Naive thymus-derived CD4-positive, alpha-beta T cell (primary cell): ENCODE measurements around the gene ZNF274. TPM values are rescaled to one million over a fixed set of nuclear protein-coding genes. Genes with fewer than 3 reads are reported as not detected.

Source experiments
- ATAC-seq: fragments of 150-1000 bp; cut with Tn5 transposase; 2 replicates; pipeline ENCODE4 v1.10.0; 2021; ENCODE audit warnings: mild to moderate bottlenecking, moderate library complexity
- CTCF ChIA-PET: fragments of 350-600 bp; sonication (Branson Sonifier 250); formaldehyde crosslinking; loops from one replicate; lab custom pipeline; 2021; ENCODE audit warnings: antibody characterized with exemption; lab: Charles Lee
- POLR2A ChIA-PET: fragments of 350-600 bp; sonication (Branson Sonifier 250); formaldehyde crosslinking; loops from one replicate; lab custom pipeline; 2021; ENCODE audit warnings: antibody characterized with exemption, inconsistent platforms; lab: Charles Lee
- DNase-seq, 9 donors: peaks; one replicate each; pipeline versions ENCODE4 v3.0.0 to v3.0.0-alpha.2; 2020 to 2022; ENCODE audit warnings: mixed read lengths in 1 of 9
- H3K27ac ChIP-seq: one replicate; pipeline ENCODE4 v1.7.0; 2013; ENCODE audit warnings: mild to moderate bottlenecking, low read depth, low read length, moderate library complexity
- H3K27me3 ChIP-seq, 2 donors: one replicate each; pipeline ENCODE4 v1.7.0; 2013; ENCODE audit warnings: low read length in 2 of 2, mild to moderate bottlenecking in 2 of 2, moderate library complexity in 2 of 2; ENCODE audit not compliant: control insufficient read depth in 2 of 2, insufficient read depth in 2 of 2
- H3K36me3 ChIP-seq, 3 experiments: 1 replicate in 2 of 3; 2 replicates in 1 of 3; pipeline ENCODE4 v1.7.0; 2013; ENCODE audit warnings: low read length in 3 of 3, mild to moderate bottlenecking in 3 of 3, moderate library complexity in 1 of 3; ENCODE audit not compliant: insufficient read depth in 3 of 3, control insufficient read depth in 2 of 3
- H3K4me1 ChIP-seq, 2 donors: one replicate each; pipeline ENCODE4 v1.7.0; 2013; ENCODE audit warnings: low read length in 2 of 2, mild to moderate bottlenecking in 2 of 2, moderate library complexity in 1 of 2; ENCODE audit not compliant: control insufficient read depth in 2 of 2, insufficient read depth in 2 of 2
- H3K4me3 ChIP-seq: 2 replicates; pipeline ENCODE4 v1.7.0; 2013; ENCODE audit warnings: mild to moderate bottlenecking, low read length
- H3K9me3 ChIP-seq, 3 experiments: 1 replicate in 2 of 3; 2 replicates in 1 of 3; pipeline ENCODE4 v1.7.0; 2013; ENCODE audit warnings: low read length in 3 of 3; ENCODE audit not compliant: control insufficient read depth in 2 of 3
- H3K27ac Mint-ChIP-seq, 9 donors: one replicate each; pipeline ENCODE4 v1.8.0; 2020 to 2022; ENCODE audit warnings: mixed read lengths in 9 of 9, mild to moderate bottlenecking in 8 of 9, moderate library complexity in 5 of 9, inconsistent platforms in 2 of 9
- H3K27me3 Mint-ChIP-seq, 5 donors: one replicate each; pipeline ENCODE4 v1.8.0; 2021 to 2022; ENCODE audit warnings: mixed read lengths in 5 of 5, mild to moderate bottlenecking in 1 of 5
- H3K36me3 Mint-ChIP-seq, 5 donors: one replicate each; pipeline ENCODE4 v1.8.0; 2020 to 2022; ENCODE audit warnings: mixed read lengths in 5 of 5, mild to moderate bottlenecking in 3 of 5, inconsistent platforms in 1 of 5
- H3K4me1 Mint-ChIP-seq, 7 donors: one replicate each; pipeline ENCODE4 v1.8.0; 2020 to 2022; ENCODE audit warnings: mixed read lengths in 7 of 7, mild to moderate bottlenecking in 3 of 7, inconsistent platforms in 1 of 7
- H3K4me3 Mint-ChIP-seq, 10 donors: one replicate each; pipeline ENCODE4 v1.8.0; 2020 to 2022; ENCODE audit warnings: mild to moderate bottlenecking in 10 of 10, mixed read lengths in 10 of 10, moderate library complexity in 6 of 10, inconsistent platforms in 2 of 10
- H3K9me3 Mint-ChIP-seq, 11 donors: one replicate each; pipeline ENCODE4 v1.8.0; 2020 to 2022; ENCODE audit warnings: mixed read lengths in 11 of 11, mild to moderate bottlenecking in 4 of 11, inconsistent platforms in 1 of 11, moderate library complexity in 1 of 11
- intact Hi-C, 2 donors: fragments of 100-400 bp; cut with micrococcal nuclease; formaldehyde crosslinking; loops; one replicate each; pipeline ENCODE4 v1.15.1; 2023
- polyA plus RNA-seq, 2 donors: library from polyadenylated mRNA; unstranded; fragments of 300-500 nt; fragmentation: Illumina TruSeq; gene quantifications; one replicate each; pipeline ENCODE4 v1.2.3, GENCODE V29; 2021
- total RNA-seq, 6 experiments: library from RNA in 5 of 6; stranded (reverse) in 5 of 6; gene quantifications; 1 replicate in 5 of 6; 2 replicates in 1 of 6; pipeline ENCODE4 v1.2.3 and lab custom pipeline; 2021 to 2026

ZNF274 gene
- total and polyA plus RNA-seq, 7 experiments from 2014 or later, result 20.1 to 91.1 (median 52.7) TPM

GRCh38 chr19:58217069-58217481, 34.2 kb downstream of the ZNF274 start:
- H3K36me3 ChIP-seq, result peaks cover 9 to 12% (median 10%) of the 10 kb centered on the region in 3 experiments
- ATAC-seq, result no peak
- no peaks in the 10 kb centered on the region for H3K4me1 Mint-ChIP-seq
- no peaks in the 10 kb centered on the region for H3K4me1 ChIP-seq
- H3K9me3 ChIP-seq, result peaks cover 16 to 65% (median 33%) of the 10 kb centered on the region in 3 experiments
- no peak for DNase-seq
- H3K36me3 Mint-ChIP-seq, result peaks cover 8 to 31% (median 24%) of the 10 kb centered on the region in 5 donors
- no peaks in the 10 kb centered on the region for H3K27me3 ChIP-seq
- H3K27me3 Mint-ChIP-seq, result no peaks in the 10 kb centered on the region
- no peak overlapping the region for H3K4me3 Mint-ChIP-seq
- intact Hi-C loops, result no loop called here
- ChIA-PET CTCF (interaction anchor here (0.8 kb wide), 1 partner anchor 130 kb away, joined by 3 read pairs; no protein-coding TSS in a partner anchor), POLR2A (no interaction called here)
- no peak overlapping the region for H3K4me3 ChIP-seq
- no peak overlapping the region for H3K27ac ChIP-seq
- no peak overlapping the region for H3K27ac Mint-ChIP-seq
- H3K9me3 Mint-ChIP-seq, result peaks cover 4 to 85% (median 66%) of the 10 kb centered on the region in 11 donors

DNA sequence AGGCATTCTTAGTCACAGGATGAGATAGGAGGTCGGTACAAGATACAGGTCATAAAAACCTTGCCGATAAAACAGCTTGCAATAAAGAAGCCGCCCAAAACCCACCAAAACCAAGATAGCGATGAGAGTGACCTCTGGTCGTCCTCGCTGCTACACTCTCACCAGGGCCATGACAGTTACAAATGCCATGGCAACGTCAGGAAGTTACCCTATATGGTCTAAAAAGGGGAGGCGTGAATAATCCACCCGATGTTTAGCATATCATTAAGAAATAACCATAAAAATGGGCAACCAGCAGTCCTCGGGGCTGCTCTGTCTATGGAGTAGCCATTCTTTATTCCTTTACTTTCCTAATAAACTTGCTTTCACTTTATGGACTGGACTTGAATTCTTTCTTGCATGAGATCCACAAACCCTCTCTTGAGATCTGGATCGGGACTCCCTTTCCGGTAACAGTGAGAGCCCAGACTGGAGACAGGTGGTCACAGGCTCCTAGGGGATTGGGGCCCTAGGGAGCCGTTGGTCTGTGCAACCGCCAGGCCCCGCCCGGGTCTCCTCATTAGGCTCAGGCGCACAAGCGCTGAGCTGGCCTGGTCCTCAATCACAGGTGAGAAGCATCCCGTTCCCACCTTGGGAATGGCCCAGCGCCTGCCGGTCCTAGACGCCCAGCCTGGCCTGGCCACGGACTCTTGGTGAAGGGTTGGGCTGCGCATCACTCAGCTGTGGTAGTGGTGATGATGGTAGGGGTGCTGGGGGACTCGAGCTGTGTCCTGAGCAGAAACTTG, 34.9 kb downstream of the ZNF274 start:
- intact Hi-C loops, result loop anchor here (2.0 kb wide), 2 partner anchors 93 to 301 kb away; partner anchors contain the start of gene ZBTB45 (in 1 of the 2)
- CTCF ChIA-PET, result no interaction called here
- H3K27me3 Mint-ChIP-seq, result peaks cover 0 to 4% (median 0%) of the 10 kb centered on the region in 5 donors
- ATAC-seq (no peak), DNase-seq (no peak)
- peaks cover 8 to 85% (median 64%) of the 10 kb centered on the region in 11 donors for H3K9me3 Mint-ChIP-seq
- Histone ChIP-seq H3K27ac (no peak overlapping the region), H3K9me3 (peaks cover 9 to 64% (median 26%) of the 10 kb centered on the region in 3 experiments), H3K4me1 (no peaks in the 10 kb centered on the region), H3K4me3 (no peak overlapping the region), H3K36me3 (peaks cover 2 to 4% (median 3%) of the 10 kb centered on the region in 3 experiments), H3K27me3 (no peaks in the 10 kb centered on the region)
- no peaks in the 10 kb centered on the region for H3K4me1 Mint-ChIP-seq
- H3K27ac Mint-ChIP-seq, result no peak overlapping the region
- POLR2A ChIA-PET, result interaction anchor here (0.7 kb wide), 1 partner anchor 600 kb away, joined by 3 read pairs; no protein-coding TSS in a partner anchor
- H3K4me3 Mint-ChIP-seq, result no peak overlapping the region
- H3K36me3 Mint-ChIP-seq, result peaks cover 5 to 24% (median 21%) of the 10 kb centered on the region in 5 donors

- ChIA-PET POLR2A (no interaction called here), CTCF (no interaction called here)
- H3K9me3 Mint-ChIP-seq, result peaks cover 6 to 85% (median 59%) of the 10 kb centered on the region in 11 donors
- no peak overlapping the region for H3K4me3 ChIP-seq
- H3K36me3 ChIP-seq, result no peaks in the 10 kb centered on the region
- no peaks in the 10 kb centered on the region for H3K4me1 ChIP-seq
- H3K27ac Mint-ChIP-seq, result no peak overlapping the region
- intact Hi-C loops, result loop anchor here (1.0 to 2.0 kb wide), 3 partner anchors 92 to 300 kb away; partner anchors contain the start of gene ZBTB45 (in 1 of the 2)
- peaks cover 0 to 5% (median 0%) of the 10 kb centered on the region in 5 donors for H3K27me3 Mint-ChIP-seq
- peak in 3 of 9 donors; percentile 16 to 24 (median 24) for DNase-seq
- no peak overlapping the region for H3K27ac ChIP-seq
- H3K9me3 ChIP-seq, result peaks cover 4 to 55% (median 19%) of the 10 kb centered on the region in 3 experiments
- H3K4me1 Mint-ChIP-seq, result no peaks in the 10 kb centered on the region
- H3K4me3 Mint-ChIP-seq, result no peak overlapping the region
- no peaks in the 10 kb centered on the region for H3K27me3 ChIP-seq
- peak; percentile 42 for ATAC-seq
- peaks cover 4 to 15% (median 12%) of the 10 kb centered on the region in 5 donors for H3K36me3 Mint-ChIP-seq
Observed at GRCh38 chr19:58218899-58219298, 36.0 kb downstream of the ZNF274 start.

- peak overlapping the region; percentile 73 for H3K27ac ChIP-seq
- H3K36me3 ChIP-seq, result peaks cover 3 to 42% (median 6%) of the 10 kb centered on the region in 3 experiments
- no peaks in the 10 kb centered on the region for H3K27me3 ChIP-seq
- H3K9me3 ChIP-seq, result peaks cover 0 to 16% (median 0%) of the 10 kb centered on the region in 3 experiments
- H3K4me1 ChIP-seq, result peaks cover 10% of the 10 kb centered on the region in 2 donors
- Mint-ChIP-seq H3K9me3 (peaks cover 14 to 80% (median 37%) of the 10 kb centered on the region in 11 donors), H3K4me3 (peak overlapping the region; percentile 89 to 95 (median 94)), H3K27ac (peak overlapping the region in 8 of 9 donors; percentile 76 to 94 (median 84)), H3K36me3 (peaks cover 37 to 47% (median 44%) of the 10 kb centered on the region in 5 donors), H3K27me3 (no peaks in the 10 kb centered on the region), H3K4me1 (peaks cover 19 to 36% (median 27%) of the 10 kb centered on the region in 7 donors)
- no peak for ATAC-seq
- H3K4me3 ChIP-seq, result peak overlapping the region; percentile 86
- intact Hi-C loops, result loop anchor here (1.0 to 5.0 kb wide), 6 partner anchors 45 to 159 kb away; partner anchors contain the start of genes ERVK3-1 (in 2 of the 2), ZNF274 (in 2 of the 2), ZNF8 (in 2 of the 2) and RPS5 (in 1 of the 2)
- ChIA-PET POLR2A (interaction anchor here (0.8 to 2.4 kb wide), 5 partner anchors 45 to 409 kb away, joined by 3 to 15 read pairs (median 4); partner anchors contain the start of gene ZNF274), CTCF (interaction anchor here (1.5 kb wide), 1 partner anchor 45 kb away, joined by 6 read pairs; the partner anchor contains the start of gene ZNF274)
- DNase-seq, result no peak
Observed at GRCh38 chr19:58227964-58228584, 45.2 kb downstream of the ZNF274 start.

GRCh38 chr19:58228585-58229254, 45.9 kb downstream of the ZNF274 start, which contains the start of gene ZNF544:
ZNF544 (plus strand) TSS chr19:58228914; CDS start chr19:58244024, 15,110 bp downstream.
- Mint-ChIP-seq H3K4me1 (peaks cover 19 to 36% (median 28%) of the 10 kb centered on the region in 7 donors), H3K4me3 (peak within 1 kb of the TSS; percentile 89 to 95 (median 94)), H3K9me3 (peaks cover 15 to 80% (median 42%) of the 10 kb centered on the region in 11 donors), H3K27ac (peak within 1 kb of the TSS in 8 of 9 donors; percentile 76 to 94 (median 84)), H3K27me3 (no peaks in the 10 kb centered on the region), H3K36me3 (peaks cover 39 to 53% (median 50%) of the 10 kb centered on the region in 5 donors)
- DNase-seq, result peak; percentile 25 to 74 (median 39)
- POLR2A ChIA-PET, result interaction anchor here (0.6 to 2.4 kb wide), 7 partner anchors 20 to 409 kb away, joined by 3 to 15 read pairs (median 4); partner anchors contain the start of gene ZNF274
- Histone ChIP-seq H3K36me3 (peaks cover 3 to 47% (median 6%) of the 10 kb centered on the region in 3 experiments), H3K27me3 (no peaks in the 10 kb centered on the region), H3K27ac (peak within 1 kb of the TSS; percentile 73), H3K4me1 (peaks cover 10% of the 10 kb centered on the region in 2 donors), H3K4me3 (peak within 1 kb of the TSS; percentile 86), H3K9me3 (peaks cover 0 to 21% (median 0%) of the 10 kb centered on the region in 3 experiments)
- ATAC-seq, result peak; percentile 79
- intact Hi-C loops, result loop anchor here (1.0 to 5.0 kb wide), 6 partner anchors 45 to 158 kb away; partner anchors contain the start of genes ERVK3-1 (in 2 of the 2), ZNF274 (in 2 of the 2), ZNF8 (in 2 of the 2) and RPS5 (in 1 of the 2)
- CTCF ChIA-PET, result interaction anchor here (1.5 kb wide), 1 partner anchor 46 kb away, joined by 6 read pairs; the partner anchor contains the start of gene ZNF274
